T1000 (cell line): ENCODE data around the gene EGR1.
"Not testable (repeated sequence)": the region's sequence is repeated elsewhere in the genome, so short reads cannot be mapped to it uniquely, and the experiment has no call there.

ENCODE experiments used
- DNase-seq: peaks from one replicate; lab custom pipeline; 2025; ENCODE audit warnings: mixed read lengths; lab: John Stamatoyannopoulos, UW

EGR1 gene

DNA sequence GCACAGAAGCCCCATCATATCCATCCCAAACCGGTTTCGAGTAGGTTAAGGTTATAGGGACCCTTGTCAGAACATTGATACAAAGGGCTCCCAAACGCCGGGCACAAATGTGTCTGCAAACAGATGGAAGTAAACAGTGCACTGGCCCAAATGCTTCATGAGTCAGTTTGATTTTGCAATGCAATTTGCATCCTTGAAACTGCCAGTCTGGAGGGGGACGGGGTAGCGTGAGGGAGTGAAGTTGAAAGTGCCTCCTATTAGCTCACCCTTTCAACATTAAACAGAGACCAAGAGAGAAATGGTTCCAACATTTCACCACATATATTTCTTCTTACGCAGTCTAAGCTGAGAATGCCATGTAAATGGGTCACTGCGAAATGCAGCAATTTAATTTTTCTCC is 42.2 kb downstream of the EGR1 start:
- not testable (repeated sequence) for DNase-seq

DNA sequence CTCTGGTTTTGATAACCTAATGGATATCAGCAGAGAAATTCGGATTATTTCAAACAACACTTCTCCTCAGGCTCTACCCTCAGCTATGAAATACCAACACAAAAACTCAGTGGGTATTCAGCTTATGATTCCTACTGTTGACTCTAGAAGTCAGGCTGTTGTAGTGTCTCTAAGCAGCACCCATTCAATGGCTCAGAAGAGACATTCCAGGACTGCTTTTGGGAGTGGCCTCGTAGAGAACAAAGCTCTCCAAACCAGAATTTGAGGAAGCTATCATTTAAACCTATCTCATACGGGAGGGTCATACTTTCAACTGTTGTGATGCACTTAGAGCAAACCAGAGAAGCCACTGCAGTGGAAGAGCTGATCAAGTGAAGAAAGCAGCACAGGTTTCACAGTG is 43.7 kb downstream of the EGR1 start:
- DNase-seq, result no peak

DNA sequence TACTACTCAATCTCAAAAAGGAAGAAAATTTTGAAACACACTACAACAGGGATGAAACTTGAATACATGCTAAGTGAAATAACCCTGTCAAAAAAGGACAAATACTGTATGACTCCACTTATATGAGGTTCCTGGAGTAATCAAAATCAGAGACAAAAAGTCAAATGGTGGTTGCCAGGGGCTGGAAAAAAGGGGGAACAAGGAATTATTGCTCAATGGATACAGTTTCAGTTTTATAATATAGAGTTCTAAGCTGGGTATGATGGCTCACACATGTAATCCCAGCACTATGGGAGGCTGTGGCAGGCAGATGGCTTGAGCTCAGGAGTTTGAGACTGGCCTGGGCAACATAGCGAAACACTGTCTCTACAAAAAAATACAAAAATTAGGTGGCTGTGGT is 48.7 kb downstream of the EGR1 start:
- no peak for DNase-seq

DNA sequence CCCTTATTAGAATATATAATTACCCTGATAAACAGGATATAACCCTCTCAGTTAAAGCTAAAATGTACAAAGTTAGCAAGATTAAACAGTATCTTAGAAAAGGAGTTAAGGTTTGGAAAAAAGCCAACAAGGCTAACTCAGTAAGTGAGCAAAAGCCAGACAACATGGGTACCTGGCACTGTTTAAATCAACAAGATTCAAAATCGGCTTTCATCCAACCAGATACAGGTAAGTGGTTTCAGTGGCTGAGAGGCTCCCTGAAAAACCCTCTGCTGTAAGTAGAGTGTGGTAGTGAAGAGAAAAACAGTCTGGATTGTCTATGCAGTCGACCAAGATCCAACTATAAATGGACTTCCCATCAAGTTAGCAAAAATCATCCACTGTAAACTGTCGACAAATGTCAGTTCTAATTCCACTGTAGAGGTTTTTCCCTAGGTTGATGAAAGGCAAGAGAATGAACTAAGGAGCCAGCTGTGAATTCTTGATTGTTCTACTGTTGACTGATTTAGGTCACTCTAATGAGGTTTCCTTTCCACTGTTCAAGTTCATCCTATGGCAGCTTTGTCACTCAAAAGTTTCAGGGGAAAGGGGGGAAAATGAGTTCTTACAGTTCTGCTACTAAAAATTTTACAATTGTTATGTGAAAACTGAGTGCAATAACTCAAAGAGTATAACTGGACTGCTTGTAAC is 50.4 kb downstream of the EGR1 start:
- no peak for DNase-seq

DNA sequence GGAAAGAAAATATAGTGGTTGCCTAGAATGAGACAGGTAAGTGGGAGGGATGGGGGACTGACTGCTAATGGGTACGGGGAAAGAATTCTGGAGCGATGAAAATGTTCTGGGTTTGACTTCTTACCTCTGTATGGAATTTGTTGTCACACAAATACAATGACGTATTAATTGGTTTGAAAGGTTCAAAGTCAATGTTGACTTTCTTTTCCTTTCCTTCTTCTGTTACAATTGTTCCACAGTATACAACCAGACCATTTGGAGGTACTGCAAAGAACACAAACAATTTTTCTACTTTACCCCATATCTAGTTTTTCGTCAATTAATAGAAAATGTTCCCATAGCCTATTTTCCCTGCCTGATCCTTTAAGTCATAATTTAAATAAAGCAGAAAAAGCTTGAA is 52.2 kb downstream of the EGR1 start:
- DNase-seq, result no peak
